HL-60 (cell line): ENCODE results near the gene ZAP70.

Source experiments
- GABPA ChIP-seq: IDR thresholded peaks from 2 replicates; pipeline ENCODE4 v1.6.1; 2012; ENCODE audit warnings: low read depth
- POLR2AphosphoS5 ChIP-seq: IDR thresholded peaks from 2 replicates; pipeline ENCODE4 v1.6.1; 2012; ENCODE audit warnings: low read depth
- SPI1 ChIP-seq: IDR thresholded peaks from 2 replicates; pipeline ENCODE4 v1.6.1; 2012; ENCODE audit warnings: low read depth, mild to moderate bottlenecking, borderline replicate concordance
- TF ChIP-seq, protein P1 (sequence below): IDR thresholded peaks from one replicate; pipeline ENCODE4 v1.5.1; 2011; ENCODE audit warnings: low read length, control low read depth, inconsistent platforms; ENCODE audit not compliant: insufficient read depth
- TF ChIP-seq, protein P2 (sequence below): IDR thresholded peaks from 2 replicates; pipeline ENCODE4 v1.6.1; 2012; ENCODE audit warnings: low read depth; ENCODE audit not compliant: insufficient replicate concordance

DNA sequence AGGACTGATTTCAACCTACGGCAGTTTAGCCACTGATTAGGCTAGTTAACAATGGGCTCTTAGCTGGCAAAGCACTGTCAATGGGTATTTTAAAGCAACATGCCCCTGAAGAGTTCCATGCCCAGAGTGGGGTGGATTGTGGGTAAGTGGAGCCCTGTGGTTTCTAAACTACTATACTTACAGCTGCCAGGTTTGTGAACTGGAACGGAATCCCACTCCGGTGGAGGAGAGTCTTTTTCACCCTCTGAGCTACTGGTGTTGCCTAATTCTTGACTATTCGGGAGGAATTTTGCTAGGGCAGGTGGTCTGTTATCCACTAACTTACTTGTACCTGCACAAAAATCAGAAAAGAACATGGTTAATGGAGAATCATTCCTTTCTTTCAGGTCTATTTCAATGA is 52.6 kb downstream of the ZAP70 start:
- TF ChIP-seq, protein P1, sequence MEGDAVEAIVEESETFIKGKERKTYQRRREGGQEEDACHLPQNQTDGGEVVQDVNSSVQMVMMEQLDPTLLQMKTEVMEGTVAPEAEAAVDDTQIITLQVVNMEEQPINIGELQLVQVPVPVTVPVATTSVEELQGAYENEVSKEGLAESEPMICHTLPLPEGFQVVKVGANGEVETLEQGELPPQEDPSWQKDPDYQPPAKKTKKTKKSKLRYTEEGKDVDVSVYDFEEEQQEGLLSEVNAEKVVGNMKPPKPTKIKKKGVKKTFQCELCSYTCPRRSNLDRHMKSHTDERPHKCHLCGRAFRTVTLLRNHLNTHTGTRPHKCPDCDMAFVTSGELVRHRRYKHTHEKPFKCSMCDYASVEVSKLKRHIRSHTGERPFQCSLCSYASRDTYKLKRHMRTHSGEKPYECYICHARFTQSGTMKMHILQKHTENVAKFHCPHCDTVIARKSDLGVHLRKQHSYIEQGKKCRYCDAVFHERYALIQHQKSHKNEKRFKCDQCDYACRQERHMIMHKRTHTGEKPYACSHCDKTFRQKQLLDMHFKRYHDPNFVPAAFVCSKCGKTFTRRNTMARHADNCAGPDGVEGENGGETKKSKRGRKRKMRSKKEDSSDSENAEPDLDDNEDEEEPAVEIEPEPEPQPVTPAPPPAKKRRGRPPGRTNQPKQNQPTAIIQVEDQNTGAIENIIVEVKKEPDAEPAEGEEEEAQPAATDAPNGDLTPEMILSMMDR, result no peak
- no peak for TF ChIP-seq POLR2AphosphoS5
- TF ChIP-seq, protein P2, sequence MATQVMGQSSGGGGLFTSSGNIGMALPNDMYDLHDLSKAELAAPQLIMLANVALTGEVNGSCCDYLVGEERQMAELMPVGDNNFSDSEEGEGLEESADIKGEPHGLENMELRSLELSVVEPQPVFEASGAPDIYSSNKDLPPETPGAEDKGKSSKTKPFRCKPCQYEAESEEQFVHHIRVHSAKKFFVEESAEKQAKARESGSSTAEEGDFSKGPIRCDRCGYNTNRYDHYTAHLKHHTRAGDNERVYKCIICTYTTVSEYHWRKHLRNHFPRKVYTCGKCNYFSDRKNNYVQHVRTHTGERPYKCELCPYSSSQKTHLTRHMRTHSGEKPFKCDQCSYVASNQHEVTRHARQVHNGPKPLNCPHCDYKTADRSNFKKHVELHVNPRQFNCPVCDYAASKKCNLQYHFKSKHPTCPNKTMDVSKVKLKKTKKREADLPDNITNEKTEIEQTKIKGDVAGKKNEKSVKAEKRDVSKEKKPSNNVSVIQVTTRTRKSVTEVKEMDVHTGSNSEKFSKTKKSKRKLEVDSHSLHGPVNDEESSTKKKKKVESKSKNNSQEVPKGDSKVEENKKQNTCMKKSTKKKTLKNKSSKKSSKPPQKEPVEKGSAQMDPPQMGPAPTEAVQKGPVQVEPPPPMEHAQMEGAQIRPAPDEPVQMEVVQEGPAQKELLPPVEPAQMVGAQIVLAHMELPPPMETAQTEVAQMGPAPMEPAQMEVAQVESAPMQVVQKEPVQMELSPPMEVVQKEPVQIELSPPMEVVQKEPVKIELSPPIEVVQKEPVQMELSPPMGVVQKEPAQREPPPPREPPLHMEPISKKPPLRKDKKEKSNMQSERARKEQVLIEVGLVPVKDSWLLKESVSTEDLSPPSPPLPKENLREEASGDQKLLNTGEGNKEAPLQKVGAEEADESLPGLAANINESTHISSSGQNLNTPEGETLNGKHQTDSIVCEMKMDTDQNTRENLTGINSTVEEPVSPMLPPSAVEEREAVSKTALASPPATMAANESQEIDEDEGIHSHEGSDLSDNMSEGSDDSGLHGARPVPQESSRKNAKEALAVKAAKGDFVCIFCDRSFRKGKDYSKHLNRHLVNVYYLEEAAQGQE, result no peak
- TF ChIP-seq SPI1, result no peak
- no peak for TF ChIP-seq GABPA
